A375 (cell line): ENCODE data around the gene CCDC27. TPM values are rescaled to one million over a fixed set of nuclear protein-coding genes. Genes with fewer than 3 reads are reported as not detected.

ENCODE experiments used
- small RNA-seq: library from RNA; depleted of rRNA; stranded (forward); fragments of <200 nt; gene quantifications from one replicate; pipeline ENCODE3, GENCODE V24; 2014
- total RNA-seq: library from RNA; depleted of rRNA; stranded (reverse); fragments of >200 nt; shearing (Covaris generic); gene quantifications from 2 replicates; pipeline ENCODE4 v1.2.3, GENCODE V29; 2014; rRNA removed

Gene CCDC27
- not detected in 2 replicates for total RNA-seq

DNA sequence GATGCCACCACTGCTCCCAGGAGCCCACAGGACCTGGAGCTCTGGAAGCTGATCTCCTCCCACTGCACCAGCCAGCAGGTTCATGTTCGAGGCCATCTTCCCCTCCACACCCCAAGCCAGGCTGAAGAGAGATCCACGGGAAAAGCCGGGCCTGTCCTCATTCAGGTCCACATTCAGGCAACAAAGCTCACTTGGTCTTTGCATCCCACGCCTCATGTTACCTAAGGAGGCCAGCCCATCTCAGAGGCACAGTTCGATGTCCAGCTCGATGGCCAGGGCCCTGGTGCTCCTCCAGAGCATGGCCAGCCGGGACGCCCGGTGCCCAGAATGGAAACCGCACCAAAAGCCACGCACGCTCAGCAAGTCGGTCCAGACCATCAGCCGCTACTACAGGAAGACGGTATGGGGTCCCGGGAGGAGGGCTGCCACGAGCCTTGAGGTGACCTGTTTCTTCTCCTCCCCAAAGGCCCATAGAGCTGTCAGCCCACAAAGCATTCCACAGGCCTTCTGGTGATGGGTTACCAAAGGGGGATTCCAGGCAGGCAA, at the start of gene CCDC27:
Gene CCDC27, plus strand, starts transcription at position 51 of the 546 bp plus-strand sequence. Its CDS starts 32 bp downstream, at position 83.

DNA sequence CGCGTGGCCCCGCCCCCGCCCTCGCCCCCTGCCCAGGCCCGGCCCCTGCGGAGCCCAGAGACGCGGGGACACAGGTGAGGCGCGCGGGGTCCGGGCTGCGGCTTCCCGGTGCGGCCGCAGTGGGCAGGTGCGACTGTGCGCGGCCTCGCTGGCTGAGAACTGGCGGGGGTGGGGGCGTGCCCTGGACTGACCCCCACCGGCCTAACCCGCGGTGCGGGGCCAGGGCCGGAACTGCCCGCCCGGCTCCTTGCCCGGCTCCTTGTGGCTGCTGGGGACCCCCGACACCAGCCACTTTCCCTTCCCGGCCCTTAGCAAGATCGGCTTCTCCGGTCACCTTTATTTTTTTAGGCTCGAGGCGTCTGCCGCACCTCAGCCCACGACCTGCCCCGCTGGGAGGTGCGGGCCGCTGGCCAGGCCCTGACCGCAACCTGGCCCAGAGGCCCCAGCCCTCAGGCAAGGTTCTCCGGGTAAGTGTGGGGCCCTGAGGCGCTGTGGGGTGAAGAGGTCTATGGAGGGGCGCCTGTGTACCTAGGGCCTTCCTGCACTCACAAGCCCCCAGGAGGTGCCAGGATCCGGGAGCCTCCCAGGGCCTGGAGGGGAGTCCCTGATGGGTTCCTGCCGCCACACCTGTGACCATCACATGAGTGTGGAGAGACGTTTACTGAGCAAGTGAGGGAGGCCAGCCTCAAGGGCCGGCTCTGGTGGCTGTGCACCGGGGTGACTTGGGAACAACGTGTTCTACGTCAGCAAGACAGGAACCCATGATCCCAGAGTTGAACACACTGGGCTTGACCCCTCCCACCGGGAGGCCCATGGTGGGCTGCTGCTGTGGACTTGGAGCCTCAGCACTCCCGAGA, 20.7 kb downstream of the CCDC27 start, which contains the start of gene SMIM1:
Gene SMIM1, plus strand, starts transcription at position 35 of the 857 bp plus-strand sequence. CDS start 2,625 bp downstream, outside the sequence.

DNA sequence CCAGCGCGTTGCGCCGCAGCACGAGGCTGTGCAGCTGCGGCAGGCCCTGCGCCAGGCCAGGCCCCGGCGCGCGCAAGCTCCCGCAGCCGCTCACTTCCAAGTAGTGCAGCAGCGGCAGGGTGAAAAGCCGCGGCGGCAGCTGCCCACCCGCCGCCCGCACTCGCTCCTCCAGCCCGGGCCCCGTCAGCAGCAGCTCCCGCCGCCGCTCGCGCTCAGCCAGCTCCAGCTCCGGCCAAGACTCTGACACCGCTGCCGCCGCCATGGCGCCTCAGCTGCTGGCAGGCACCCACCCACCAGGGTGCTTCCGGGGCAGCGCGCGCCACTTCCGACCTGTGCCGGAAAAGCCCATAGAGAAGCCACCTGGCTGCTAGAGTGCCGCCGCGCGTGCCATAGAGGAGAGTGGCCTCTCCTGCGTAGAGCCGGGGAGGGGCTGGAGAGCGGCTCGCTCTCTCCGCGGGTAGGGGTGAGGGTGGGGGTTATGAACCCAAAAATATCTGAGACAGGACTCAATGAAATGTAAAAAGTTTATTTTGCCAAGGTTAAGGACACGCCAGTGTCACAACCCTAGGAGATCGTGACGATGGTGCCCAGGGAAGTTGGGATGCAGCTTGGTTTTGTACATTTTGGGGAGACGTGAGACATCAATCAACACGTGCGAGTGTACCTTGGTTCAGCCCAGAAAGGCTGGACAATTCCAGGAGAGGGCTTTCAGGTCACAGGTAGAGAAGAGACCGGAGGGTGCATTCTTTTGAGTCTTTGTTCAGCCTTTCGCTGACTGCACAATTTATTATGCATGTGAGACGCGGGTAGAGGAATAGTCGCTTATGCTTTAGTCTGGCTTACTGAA, 44.2 kb downstream of the CCDC27 start, which contains the start of gene LRRC47:
Gene LRRC47, minus strand, starts transcription at position 284 of the 847 bp plus-strand sequence. Its CDS starts 22 bp downstream, at position 262.

Small RNA genes within 50 kb of the gene (small RNA-seq; reads per million reads assigned to genes)
- not detected for gene RF02197
- gene RN7SL574P: not detected

Other genes starting within 250 kb of the CCDC27 start
- gene MEGF6, start 140.9 kb upstream of the CCDC27 start, total RNA-seq: 1.0 and 1.3 TPM in 2 replicates
- 4.6 and 6.0 TPM in 2 replicates for gene TPRG1L, start 127.4 kb upstream of the CCDC27 start, total RNA-seq
- gene WRAP73, start 102.3 kb upstream of the CCDC27 start, total RNA-seq: 55.3 and 68.7 TPM in 2 replicates
- gene TP73, start 99.9 kb upstream of the CCDC27 start, total RNA-seq: 4.5 and 7.4 TPM in 2 replicates
- gene SMIM1, start 20.3 kb downstream of the CCDC27 start, total RNA-seq: not detected in 2 replicates
- 53.4 and 60.4 TPM in 2 replicates for gene LRRC47, start 44.0 kb downstream of the CCDC27 start, total RNA-seq
- gene CEP104, start 104.8 kb downstream of the CCDC27 start, total RNA-seq: 21.0 and 32.8 TPM in 2 replicates
- gene DFFB, start 105.0 kb downstream of the CCDC27 start, total RNA-seq: 6.1 and 6.6 TPM in 2 replicates
- gene C1orf174, start 147.8 kb downstream of the CCDC27 start, total RNA-seq: 24.5 and 30.7 TPM in 2 replicates